NOMO-1 (cell line): ENCODE results near the gene SORBS2.

Experiments
- DNase-seq, 2 experiments: peaks; one replicate each; lab custom pipeline; 2025; ENCODE audit not compliant: unreplicated experiment in 2 of 2; lab: John Stamatoyannopoulos, UW

The SORBS2 gene

GRCh38 chr4:185536411-185536709 lies 275.6 kb downstream of the SORBS2 start:
- no peak for DNase-seq

DNA sequence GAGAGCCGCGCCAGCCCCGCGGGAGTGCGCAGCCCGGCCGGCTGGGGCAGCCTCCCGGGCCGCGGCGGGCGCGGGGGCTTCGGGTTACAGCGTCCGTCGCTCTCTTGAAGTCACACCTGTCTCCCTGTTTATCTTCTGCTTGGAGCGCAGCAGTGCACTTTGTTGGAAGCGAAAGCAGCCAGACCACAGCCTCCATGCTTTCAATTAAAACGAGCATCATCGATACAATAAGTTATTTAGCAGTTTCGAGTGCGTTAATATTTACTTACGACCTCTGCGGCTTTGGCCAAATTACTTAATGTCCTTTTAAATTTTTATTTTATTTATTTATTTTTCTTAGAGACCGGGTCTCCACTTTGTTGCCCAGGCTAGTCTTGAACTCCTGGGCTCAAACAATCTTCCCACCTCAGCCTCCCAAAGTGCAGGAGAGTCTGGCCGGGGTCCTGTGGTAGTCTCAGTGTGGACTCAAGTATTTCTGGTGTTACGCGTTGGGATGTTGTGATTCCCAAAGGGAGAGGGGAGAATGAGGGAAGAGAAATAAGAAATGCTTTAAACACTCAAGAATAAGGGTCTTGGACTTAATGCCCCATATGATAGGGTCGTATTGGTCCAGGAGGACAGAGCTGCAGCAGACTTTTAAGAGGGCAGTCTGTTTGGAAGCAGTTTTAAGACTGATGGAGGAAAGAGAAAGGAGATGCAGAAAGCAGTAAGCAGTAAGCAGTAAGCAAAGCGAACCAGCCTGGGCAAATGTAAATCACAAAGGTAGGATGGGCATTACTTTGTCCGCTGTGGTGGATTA lies 276.2 kb downstream of the SORBS2 start:
- no peak for DNase-seq
